Stimulated activated naive CD8-positive, alpha-beta T cell treated with anti-CD3 and anti-CD28 coated beads, Interleukin-15, Interleukin-2, amounts not matched to agents 100 U/mL and 50 U/mL, for 24 hours (primary cell): ENCODE results near the gene QSOX2.

Experiments used
- ATAC-seq: fragments of 150-1000 bp; cut with Tn5 transposase; one replicate; pipeline ENCODE4 v1.10.0; 2021
- DNase-seq: peaks from one replicate; pipeline ENCODE4 v3.0.0; 2021

The QSOX2 gene

GRCh38 chr9:136222166-136222905 is 23.3 kb downstream of the QSOX2 start:
- DNase-seq: no peak
- no peak for ATAC-seq

- DNase-seq: no peak
- no peak for ATAC-seq
These were observed 25.4 kb downstream of the QSOX2 start for GRCh38 chr9:136220017-136220729.

GRCh38 chr9:136219276-136219675 is 26.3 kb downstream of the QSOX2 start:
- DNase-seq: no peak
- ATAC-seq: no peak

GRCh38 chr9:136218673-136219072 is 26.9 kb downstream of the QSOX2 start:
- no peak for ATAC-seq
- no peak for DNase-seq

- no peak for ATAC-seq
- DNase-seq: no peak
These were observed 27.3 kb downstream of the QSOX2 start for GRCh38 chr9:136218271-136218670.

- DNase-seq (no peak), ATAC-seq (no peak)
These were observed 28.9 kb downstream of the QSOX2 start for GRCh38 chr9:136216541-136217244.

- no peak for DNase-seq
- ATAC-seq: no peak
These were observed 31.9 kb downstream of the QSOX2 start for GRCh38 chr9:136213733-136214132.

GRCh38 chr9:136212345-136212950 is 33.2 kb downstream of the QSOX2 start:
- DNase-seq: no peak
- ATAC-seq: no peak

- ATAC-seq: no peak
- no peak for DNase-seq
These were observed 33.9 kb downstream of the QSOX2 start for GRCh38 chr9:136211441-136212344.

- DNase-seq (no peak), ATAC-seq (no peak)
These were observed 34.6 kb downstream of the QSOX2 start for GRCh38 chr9:136211006-136211405.

GRCh38 chr9:136210276-136210675 is 35.3 kb downstream of the QSOX2 start:
- DNase-seq (no peak), ATAC-seq (no peak)

GRCh38 chr9:136209786-136210185 is 35.8 kb downstream of the QSOX2 start:
- ATAC-seq (no peak), DNase-seq (no peak)

GRCh38 chr9:136209232-136209631 is 36.4 kb downstream of the QSOX2 start:
- no peak for DNase-seq
- ATAC-seq: no peak

GRCh38 chr9:136208675-136209074 is 36.9 kb downstream of the QSOX2 start:
- no peak for DNase-seq
- no peak for ATAC-seq

GRCh38 chr9:136207616-136208015 is 38.0 kb downstream of the QSOX2 start:
- no peak for ATAC-seq
- DNase-seq: no peak

GRCh38 chr9:136206602-136207275 is 38.9 kb downstream of the QSOX2 start:
- no peak for DNase-seq
- ATAC-seq: no peak

GRCh38 chr9:136205707-136205992 is 40.0 kb downstream of the QSOX2 start:
- no peak for DNase-seq
- ATAC-seq: no peak

GRCh38 chr9:136204838-136205706 is 40.5 kb downstream of the QSOX2 start, which contains the start of gene LHX3:
Gene LHX3, minus strand, starts transcription at chr9:136205128. Its CDS starts 116 bp downstream, at chr9:136205012.
- DNase-seq (peak; percentile 41), ATAC-seq (no peak)

- no peak for DNase-seq
- ATAC-seq: no peak
These were observed 41.3 kb downstream of the QSOX2 start for GRCh38 chr9:136204145-136204805.
